GM21825 (cell line): Measurements from ENCODE around the gene DUSP10.

Experiments
- ATAC-seq: cut with Tn5 transposase; IDR thresholded peaks from one replicate; pipeline ENCODE4 v1.9.1; 2021; ENCODE audit warnings: mild to moderate bottlenecking, moderate library complexity; ENCODE audit not compliant: unreplicated experiment

Gene DUSP10

GRCh38 chr1:221664253-221664652 lies 77.6 kb downstream of the DUSP10 start:
- no peak for ATAC-seq

GRCh38 chr1:221663321-221663720 lies 78.6 kb downstream of the DUSP10 start:
- no peak for ATAC-seq

GRCh38 chr1:221655766-221656305 lies 86.1 kb downstream of the DUSP10 start:
- no peak for ATAC-seq
